Liver (tissue), 9 donors: ENCODE results near the gene LCE1D. TPM values are rescaled to one million over a fixed set of nuclear protein-coding genes. Genes with fewer than 3 reads are reported as not detected.

Source experiments
- DNase-seq: peaks from one replicate; pipeline ENCODE4 v3.0.0-alpha.2; 2017; ENCODE audit warnings: low spot score
- H3K27ac ChIP-seq, 2 donors: one replicate each; pipeline ENCODE4 v1.7.0; 2013; ENCODE audit warnings: inconsistent platforms in 2 of 2, low read length in 2 of 2, control low read depth in 1 of 2, low read depth in 1 of 2, mild to moderate bottlenecking in 1 of 2
- H3K27me3 ChIP-seq, 4 donors: one replicate each; pipeline versions ENCODE4 v1.6.1 to v1.7.0; 2013; ENCODE audit warnings: low read length in 3 of 4, inconsistent platforms in 1 of 4, mild to moderate bottlenecking in 1 of 4, moderate library complexity in 1 of 4; ENCODE audit not compliant: control insufficient read depth in 4 of 4, insufficient read depth in 4 of 4
- H3K36me3 ChIP-seq, 4 donors: one replicate each; pipeline versions ENCODE4 v1.6.1 to v1.7.0; 2013; ENCODE audit warnings: low read length in 3 of 4, mild to moderate bottlenecking in 3 of 4, low read depth in 1 of 4, moderate library complexity in 1 of 4; ENCODE audit not compliant: control insufficient read depth in 4 of 4, insufficient read depth in 3 of 4
- H3K4me1 ChIP-seq, 4 donors: one replicate each; pipeline versions ENCODE4 v1.6.1 to v1.7.0; 2013; ENCODE audit warnings: low read length in 3 of 4, mild to moderate bottlenecking in 3 of 4, moderate library complexity in 1 of 4; ENCODE audit not compliant: control insufficient read depth in 4 of 4, insufficient read depth in 4 of 4
- H3K4me3 ChIP-seq, 3 donors: one replicate each; pipeline versions ENCODE4 v1.6.1 to v1.7.0; 2013; ENCODE audit warnings: low read length in 3 of 3, control low read depth in 1 of 3, low read depth in 1 of 3, mild to moderate bottlenecking in 1 of 3
- H3K9ac ChIP-seq, 2 donors: one replicate each; pipeline ENCODE4 v1.7.0; 2013; ENCODE audit warnings: low read length in 2 of 2, mild to moderate bottlenecking in 2 of 2, moderate library complexity in 2 of 2, control low read depth in 1 of 2, low read depth in 1 of 2
- H3K9me3 ChIP-seq, 4 donors: one replicate each; pipeline versions ENCODE4 v1.6.1 to v1.7.0; 2013; ENCODE audit warnings: low read length in 3 of 4; ENCODE audit not compliant: control insufficient read depth in 4 of 4
- ATF3 ChIP-seq: IDR thresholded peaks from 2 replicates; pipeline ENCODE4 v1.6.1; 2016; ENCODE audit warnings: antibody characterized with exemption
- FOXA1 ChIP-seq: IDR thresholded peaks from 2 replicates; pipeline ENCODE4 v1.6.1; 2016; ENCODE audit warnings: antibody characterized with exemption
- FOXA2 ChIP-seq: IDR thresholded peaks from 2 replicates; pipeline ENCODE4 v1.6.1; 2016; ENCODE audit warnings: antibody characterized with exemption
- GABPA ChIP-seq, 2 donors: IDR thresholded peaks in 1 of 2; conservative IDR thresholded peaks in 1 of 2; 2 replicates each; pipeline ENCODE4 v1.6.1; 2016; ENCODE audit warnings: antibody characterized with exemption in 2 of 2, mild to moderate bottlenecking in 1 of 2, moderate library complexity in 1 of 2
- HNF4A ChIP-seq, 2 donors: conservative IDR thresholded peaks; 2 replicates each; pipeline ENCODE4 v1.6.1; 2016; ENCODE audit warnings: antibody characterized with exemption in 2 of 2, mild to moderate bottlenecking in 2 of 2
- HNF4G ChIP-seq: IDR thresholded peaks from 2 replicates; pipeline ENCODE4 v1.6.1; 2016; ENCODE audit warnings: antibody characterized with exemption
- JUND ChIP-seq, 2 donors: IDR thresholded peaks; 2 replicates each; pipeline ENCODE4 v1.6.1; 2016; ENCODE audit warnings: antibody characterized with exemption in 2 of 2
- MAX ChIP-seq: IDR thresholded peaks from 2 replicates; pipeline ENCODE4 v1.6.1; 2016; ENCODE audit warnings: antibody characterized with exemption
- NR2F2 ChIP-seq: IDR thresholded peaks from 2 replicates; pipeline ENCODE4 v1.6.1; 2016; ENCODE audit warnings: antibody characterized with exemption
- RAD21 ChIP-seq, 2 donors: IDR thresholded peaks; 2 replicates each; pipeline ENCODE4 v1.6.1; 2016; ENCODE audit warnings: antibody characterized with exemption in 2 of 2, mild to moderate bottlenecking in 2 of 2
- RXRA ChIP-seq, 2 donors: IDR thresholded peaks; 2 replicates each; pipeline ENCODE4 v1.6.1; 2017 to 2018; ENCODE audit warnings: antibody characterized with exemption in 2 of 2, mild to moderate bottlenecking in 1 of 2
- TAF1 ChIP-seq: conservative IDR thresholded peaks from 2 replicates; pipeline ENCODE4 v1.6.1; 2016; ENCODE audit warnings: antibody characterized with exemption, mild to moderate bottlenecking
- YY1 ChIP-seq: IDR thresholded peaks from 2 replicates; pipeline ENCODE4 v1.6.1; 2016; ENCODE audit warnings: antibody characterized with exemption, mild to moderate bottlenecking
- ZBTB33 ChIP-seq: IDR thresholded peaks from 2 replicates; pipeline ENCODE4 v1.6.1; 2016; ENCODE audit warnings: antibody characterized with exemption
- WGBS: extraction: QIAGEN DNeasy Blood & Tissue Kit; methylation state at CpG from one replicate; pipeline ENCODE4 v1.1.7; 2013; 5-methylcytosine and 5-hydroxymethylcytosine counted together
- polyA plus RNA-seq, 2 donors: library from polyadenylated mRNA; stranded (reverse) in 1 of 2; unstranded in 1 of 2; fragments of 200-250 nt in 1 of 2; fragments of >200 nt in 1 of 2; fragmentation: Nextera tagmentation in 1 of 2; extraction: Ambion mirVana in 1 of 2; gene quantifications; one replicate each; pipeline versions ENCODE4 v1.2.1 to v1.2.3, GENCODE V29; 2013 to 2015
- total RNA-seq, 2 donors: library from RNA; depleted of rRNA; stranded (reverse); fragments of >200 nt; gene quantifications; one replicate each; pipeline ENCODE4 v1.2.3, GENCODE V29; 2014
- TF ChIP-seq, protein P1 (sequence below): IDR thresholded peaks from 2 replicates; pipeline ENCODE4 v1.6.1; 2016; ENCODE audit warnings: antibody characterized with exemption, mild to moderate bottlenecking
- donor health status: healthy.
- donor health status: healthy.
- donor health status: healthy.
- donor health status: healthy.
- donor health status: healthy.

Gene LCE1D
- total and polyA plus RNA-seq, 4 donors: not detected

DNA sequence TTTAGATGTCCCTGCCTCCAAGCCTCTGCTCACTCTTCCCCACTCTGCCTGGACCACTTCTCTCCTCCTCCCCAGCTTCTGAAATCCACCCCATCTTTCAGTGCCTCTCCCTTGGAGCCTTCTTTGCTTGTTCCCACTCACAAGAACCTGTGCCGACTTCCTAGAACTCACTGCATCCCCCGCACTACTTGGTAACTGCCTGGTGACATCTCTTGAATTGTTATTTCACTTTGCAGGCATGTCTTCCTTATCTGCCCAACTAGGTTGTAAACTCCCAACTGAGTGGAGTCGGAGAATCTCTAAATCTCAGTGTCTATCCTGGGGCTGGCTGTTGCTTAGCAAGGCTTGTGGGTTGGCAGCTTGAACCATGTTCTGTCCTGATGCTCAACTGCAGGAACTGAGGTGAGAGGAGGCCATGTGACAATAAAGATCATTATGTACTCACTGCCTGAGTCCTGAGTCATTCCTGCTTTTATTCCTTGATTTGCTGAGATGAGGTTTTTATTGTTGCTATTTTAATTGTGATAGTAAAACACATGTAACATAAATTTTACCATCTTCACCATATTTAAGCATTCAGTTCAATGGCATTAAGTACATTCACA is 34.8 kb upstream of the LCE1D start:
- H3K9ac ChIP-seq: no peak overlapping the region
- no peak overlapping the region for H3K27ac ChIP-seq
- TF ChIP-seq ATF3 (no peak), HNF4G (no peak), RAD21 (IDR thresholded peaks at IDR 0.05) (no peak), TAF1 (no peak), HNF4A (conservative IDR thresholded peaks at IDR 0.05) (no peak), YY1 (no peak), RXRA (IDR thresholded peaks at IDR 0.05) (no peak), ZBTB33 (no peak), FOXA2 (no peak), FOXA1 (no peak), NR2F2 (no peak), MAX (no peak)
- TF ChIP-seq, protein P1, sequence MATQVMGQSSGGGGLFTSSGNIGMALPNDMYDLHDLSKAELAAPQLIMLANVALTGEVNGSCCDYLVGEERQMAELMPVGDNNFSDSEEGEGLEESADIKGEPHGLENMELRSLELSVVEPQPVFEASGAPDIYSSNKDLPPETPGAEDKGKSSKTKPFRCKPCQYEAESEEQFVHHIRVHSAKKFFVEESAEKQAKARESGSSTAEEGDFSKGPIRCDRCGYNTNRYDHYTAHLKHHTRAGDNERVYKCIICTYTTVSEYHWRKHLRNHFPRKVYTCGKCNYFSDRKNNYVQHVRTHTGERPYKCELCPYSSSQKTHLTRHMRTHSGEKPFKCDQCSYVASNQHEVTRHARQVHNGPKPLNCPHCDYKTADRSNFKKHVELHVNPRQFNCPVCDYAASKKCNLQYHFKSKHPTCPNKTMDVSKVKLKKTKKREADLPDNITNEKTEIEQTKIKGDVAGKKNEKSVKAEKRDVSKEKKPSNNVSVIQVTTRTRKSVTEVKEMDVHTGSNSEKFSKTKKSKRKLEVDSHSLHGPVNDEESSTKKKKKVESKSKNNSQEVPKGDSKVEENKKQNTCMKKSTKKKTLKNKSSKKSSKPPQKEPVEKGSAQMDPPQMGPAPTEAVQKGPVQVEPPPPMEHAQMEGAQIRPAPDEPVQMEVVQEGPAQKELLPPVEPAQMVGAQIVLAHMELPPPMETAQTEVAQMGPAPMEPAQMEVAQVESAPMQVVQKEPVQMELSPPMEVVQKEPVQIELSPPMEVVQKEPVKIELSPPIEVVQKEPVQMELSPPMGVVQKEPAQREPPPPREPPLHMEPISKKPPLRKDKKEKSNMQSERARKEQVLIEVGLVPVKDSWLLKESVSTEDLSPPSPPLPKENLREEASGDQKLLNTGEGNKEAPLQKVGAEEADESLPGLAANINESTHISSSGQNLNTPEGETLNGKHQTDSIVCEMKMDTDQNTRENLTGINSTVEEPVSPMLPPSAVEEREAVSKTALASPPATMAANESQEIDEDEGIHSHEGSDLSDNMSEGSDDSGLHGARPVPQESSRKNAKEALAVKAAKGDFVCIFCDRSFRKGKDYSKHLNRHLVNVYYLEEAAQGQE: no peak
- no peaks in the 10 kb centered on the region for H3K36me3 ChIP-seq
- no peaks in the 10 kb centered on the region for H3K27me3 ChIP-seq
- no peaks in the 10 kb centered on the region for H3K9me3 ChIP-seq
- no peak overlapping the region for H3K4me3 ChIP-seq
- H3K4me1 ChIP-seq: no peaks in the 10 kb centered on the region
- WGBS: 82% methylated on average over 3 of the region's 3 CpGs
- DNase-seq: no peak

- no peak for TF ChIP-seq GABPA (IDR thresholded peaks at IDR 0.05 in 1 of 2, conservative IDR thresholded peaks at IDR 0.05 in 1 of 2)
- TF ChIP-seq RAD21 (IDR thresholded peaks at IDR 0.05): no peak
- TF ChIP-seq FOXA1: no peak
- no peak for TF ChIP-seq JUND (IDR thresholded peaks at IDR 0.05)
- no peak for TF ChIP-seq YY1
- no peak for TF ChIP-seq ATF3
- TF ChIP-seq MAX: no peak
- TF ChIP-seq FOXA2: no peak
- no peak for TF ChIP-seq HNF4A (conservative IDR thresholded peaks at IDR 0.05)
- no peak for TF ChIP-seq NR2F2
- TF ChIP-seq ZBTB33: no peak
- peaks cover 0 to 3% (median 0%) of the 10 kb centered on the region in 4 donors for H3K27me3 ChIP-seq
- no peaks in the 10 kb centered on the region for H3K9me3 ChIP-seq
- 65% methylated on average over 8 of the region's 8 CpGs for WGBS
- no peaks in the 10 kb centered on the region for H3K36me3 ChIP-seq
- H3K4me3 ChIP-seq: no peak overlapping the region
- H3K27ac ChIP-seq: no peak overlapping the region
- DNase-seq: no peak
- H3K9ac ChIP-seq: no peak overlapping the region
- no peaks in the 10 kb centered on the region for H3K4me1 ChIP-seq
Observed at GRCh38 chr1:152768847-152769533, 27.5 kb upstream of the LCE1D start.
